ENCODE measurements around the gene GINS2.

Gene GINS2

GRCh38 chr16:85633888-85634287 is 54.9 kb downstream of the GINS2 start:
- no peaks in the 10 kb centered on the region for H3K9me3 ChIP-seq (ENCODE audit: severe bottlenecking)
- no peak overlapping the region for H3K27ac ChIP-seq
- H3K4me3 ChIP-seq (ENCODE audit: low read depth, low read length) = no peak overlapping the region
- peaks cover 56% of the 10 kb centered on the region for H3K36me3 ChIP-seq
- TF ChIP-seq, protein P1, sequence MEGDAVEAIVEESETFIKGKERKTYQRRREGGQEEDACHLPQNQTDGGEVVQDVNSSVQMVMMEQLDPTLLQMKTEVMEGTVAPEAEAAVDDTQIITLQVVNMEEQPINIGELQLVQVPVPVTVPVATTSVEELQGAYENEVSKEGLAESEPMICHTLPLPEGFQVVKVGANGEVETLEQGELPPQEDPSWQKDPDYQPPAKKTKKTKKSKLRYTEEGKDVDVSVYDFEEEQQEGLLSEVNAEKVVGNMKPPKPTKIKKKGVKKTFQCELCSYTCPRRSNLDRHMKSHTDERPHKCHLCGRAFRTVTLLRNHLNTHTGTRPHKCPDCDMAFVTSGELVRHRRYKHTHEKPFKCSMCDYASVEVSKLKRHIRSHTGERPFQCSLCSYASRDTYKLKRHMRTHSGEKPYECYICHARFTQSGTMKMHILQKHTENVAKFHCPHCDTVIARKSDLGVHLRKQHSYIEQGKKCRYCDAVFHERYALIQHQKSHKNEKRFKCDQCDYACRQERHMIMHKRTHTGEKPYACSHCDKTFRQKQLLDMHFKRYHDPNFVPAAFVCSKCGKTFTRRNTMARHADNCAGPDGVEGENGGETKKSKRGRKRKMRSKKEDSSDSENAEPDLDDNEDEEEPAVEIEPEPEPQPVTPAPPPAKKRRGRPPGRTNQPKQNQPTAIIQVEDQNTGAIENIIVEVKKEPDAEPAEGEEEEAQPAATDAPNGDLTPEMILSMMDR (IDR thresholded peaks at IDR 0.05; ENCODE audit: low read depth, low read length) = no peak
- no peaks in the 10 kb centered on the region for H3K27me3 ChIP-seq (ENCODE audit: insufficient read depth, low read depth, severe bottlenecking)
- DNase-seq = no peak

- TF ChIP-seq, protein P1 (IDR thresholded peaks at IDR 0.05; ENCODE audit: low read depth, low read length) = no peak
- H3K36me3 ChIP-seq = peaks cover 61% of the 10 kb centered on the region
- no peaks in the 10 kb centered on the region for H3K27me3 ChIP-seq (ENCODE audit: insufficient read depth, low read depth, severe bottlenecking)
- no peak overlapping the region for H3K4me3 ChIP-seq (ENCODE audit: low read depth, low read length)
- no peak overlapping the region for H3K27ac ChIP-seq
- no peak for DNase-seq
- H3K9me3 ChIP-seq (ENCODE audit: severe bottlenecking) = no peaks in the 10 kb centered on the region
Observed at GRCh38 chr16:85633438-85633743, 55.4 kb downstream of the GINS2 start.

DNA sequence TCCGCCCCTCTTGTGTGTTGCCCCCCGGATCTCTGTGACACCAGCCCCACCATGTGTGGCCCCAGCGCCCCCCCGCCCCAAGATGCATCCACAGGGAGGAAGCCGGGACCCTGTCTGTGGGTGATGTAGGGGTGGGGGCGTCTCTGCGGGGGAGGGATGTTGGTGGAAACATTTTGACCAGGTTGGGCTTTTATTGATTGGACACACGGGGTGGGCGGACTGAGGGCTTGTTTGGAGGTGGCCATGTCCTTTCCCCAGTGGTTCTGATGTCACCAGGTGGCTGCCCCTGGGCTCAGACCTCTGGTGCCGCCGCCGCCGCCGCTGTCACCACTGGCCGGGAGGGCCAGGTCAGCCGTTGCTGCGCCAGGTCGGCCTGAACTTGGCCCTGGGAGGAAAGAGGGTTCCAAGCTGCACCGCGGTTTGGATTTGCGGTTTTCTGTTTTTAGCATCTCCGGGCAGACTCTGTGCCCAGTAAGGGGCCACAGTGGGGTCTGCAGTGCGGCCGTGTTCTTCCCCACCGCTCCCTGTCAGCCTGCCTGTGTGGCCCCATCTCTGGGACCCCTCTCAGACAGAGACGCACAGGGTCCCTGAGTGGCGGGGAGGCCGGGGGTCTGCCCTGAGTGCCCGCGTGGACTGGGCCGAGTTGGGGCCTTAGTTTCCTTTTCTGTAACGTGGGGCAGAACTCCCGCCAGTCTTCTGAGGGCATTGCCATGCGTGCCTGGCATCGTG is 55.9 kb downstream of the GINS2 start:
- H3K4me3 ChIP-seq (ENCODE audit: low read depth, low read length) = no peak overlapping the region
- no peak overlapping the region for H3K27ac ChIP-seq
- no peak for DNase-seq
- no peaks in the 10 kb centered on the region for H3K9me3 ChIP-seq (ENCODE audit: severe bottlenecking)
- TF ChIP-seq, protein P1 (IDR thresholded peaks at IDR 0.05; ENCODE audit: low read depth, low read length) = no peak
- H3K36me3 ChIP-seq = peaks cover 57% of the 10 kb centered on the region
- H3K27me3 ChIP-seq (ENCODE audit: insufficient read depth, low read depth, severe bottlenecking) = no peaks in the 10 kb centered on the region

GRCh38 chr16:85631802-85632393 is 56.9 kb downstream of the GINS2 start:
- H3K27ac ChIP-seq = no peak overlapping the region
- no peak overlapping the region for H3K4me3 ChIP-seq (ENCODE audit: low read depth, low read length)
- no peaks in the 10 kb centered on the region for H3K9me3 ChIP-seq (ENCODE audit: severe bottlenecking)
- peaks cover 56% of the 10 kb centered on the region for H3K36me3 ChIP-seq
- no peaks in the 10 kb centered on the region for H3K27me3 ChIP-seq (ENCODE audit: insufficient read depth, low read depth, severe bottlenecking)
- TF ChIP-seq, protein P1 (IDR thresholded peaks at IDR 0.05; ENCODE audit: low read depth, low read length) = peak; percentile 34
- no peak for DNase-seq

- no peak for DNase-seq
- Histone ChIP-seq H3K4me3 (ENCODE audit: low read depth, low read length) (no peak overlapping the region), H3K9me3 (ENCODE audit: severe bottlenecking) (no peaks in the 10 kb centered on the region), H3K36me3 (peaks cover 51% of the 10 kb centered on the region), H3K27ac (no peak overlapping the region), H3K27me3 (ENCODE audit: insufficient read depth, low read depth, severe bottlenecking) (no peaks in the 10 kb centered on the region)
- TF ChIP-seq, protein P1 (IDR thresholded peaks at IDR 0.05; ENCODE audit: low read depth, low read length) = no peak
Observed at GRCh38 chr16:85631230-85631629, 57.5 kb downstream of the GINS2 start.

GRCh38 chr16:85629853-85630252 is 58.9 kb downstream of the GINS2 start:
- Histone ChIP-seq H3K27ac (no peak overlapping the region), H3K36me3 (peaks cover 44% of the 10 kb centered on the region), H3K9me3 (ENCODE audit: severe bottlenecking) (no peaks in the 10 kb centered on the region), H3K4me3 (ENCODE audit: low read depth, low read length) (no peak overlapping the region), H3K27me3 (ENCODE audit: insufficient read depth, low read depth, severe bottlenecking) (no peaks in the 10 kb centered on the region)
- TF ChIP-seq, protein P1 (IDR thresholded peaks at IDR 0.05; ENCODE audit: low read depth, low read length) = no peak
- no peak for DNase-seq

All from WERI-Rb-1 (cell line).